SK-N-MC (cell line): ENCODE results near the gene BRD1.

Source experiments
- DNase-seq: peaks from one replicate; pipeline ENCODE4 v3.0.0-alpha.2; 2011; ENCODE audit warnings: low read depth, low spot score
- H3K27ac ChIP-seq: fragments of 200-600 bp; sonication (generic); 2 replicates; pipeline ENCODE4 v1.5.1; 2016; ENCODE audit warnings: mixed run types
- H3K36me3 ChIP-seq: fragments of 200-600 bp; sonication (generic); 2 replicates; pipeline ENCODE4 v1.6.1; 2017; ENCODE audit warnings: antibody characterized with exemption, low read length, mixed read lengths; ENCODE audit not compliant: insufficient read depth
- H3K4me3 ChIP-seq: fragments of 200-600 bp; sonication (generic); 2 replicates; pipeline ENCODE4 v1.5.1; 2016
- H3K9ac ChIP-seq: fragments of 200-600 bp; sonication (generic); 2 replicates; pipeline ENCODE4 v1.8.0; 2017; ENCODE audit warnings: mixed run types, mixed read lengths; ENCODE audit not compliant: insufficient read length
- H3K9me3 ChIP-seq: fragments of 200-600 bp; sonication (generic); 2 replicates; pipeline ENCODE4 v1.6.1; 2017; ENCODE audit warnings: low read depth, mild to moderate bottlenecking, antibody characterized with exemption, low read length, moderate library complexity, mixed read lengths
- EZH2 ChIP-seq: fragments of 200-600 bp; sonication (generic); IDR thresholded peaks from one replicate; pipeline ENCODE4 v1.6.1; 2017; ENCODE audit warnings: antibody characterized with exemption
- FOXP2 ChIP-seq: optimal IDR thresholded peaks from 2 replicates; pipeline ENCODE3; 2011; ENCODE audit warnings: mild to moderate bottlenecking, moderate library complexity; ENCODE audit not compliant: insufficient read depth; ENCODE audit errors: extremely low read length, control extremely low read depth
- POLR2AphosphoS5 ChIP-seq: IDR thresholded peaks from 2 replicates; pipeline ENCODE4 v1.6.1; 2012; ENCODE audit warnings: mild to moderate bottlenecking, low read depth, low read length, borderline replicate concordance

The BRD1 gene

DNA sequence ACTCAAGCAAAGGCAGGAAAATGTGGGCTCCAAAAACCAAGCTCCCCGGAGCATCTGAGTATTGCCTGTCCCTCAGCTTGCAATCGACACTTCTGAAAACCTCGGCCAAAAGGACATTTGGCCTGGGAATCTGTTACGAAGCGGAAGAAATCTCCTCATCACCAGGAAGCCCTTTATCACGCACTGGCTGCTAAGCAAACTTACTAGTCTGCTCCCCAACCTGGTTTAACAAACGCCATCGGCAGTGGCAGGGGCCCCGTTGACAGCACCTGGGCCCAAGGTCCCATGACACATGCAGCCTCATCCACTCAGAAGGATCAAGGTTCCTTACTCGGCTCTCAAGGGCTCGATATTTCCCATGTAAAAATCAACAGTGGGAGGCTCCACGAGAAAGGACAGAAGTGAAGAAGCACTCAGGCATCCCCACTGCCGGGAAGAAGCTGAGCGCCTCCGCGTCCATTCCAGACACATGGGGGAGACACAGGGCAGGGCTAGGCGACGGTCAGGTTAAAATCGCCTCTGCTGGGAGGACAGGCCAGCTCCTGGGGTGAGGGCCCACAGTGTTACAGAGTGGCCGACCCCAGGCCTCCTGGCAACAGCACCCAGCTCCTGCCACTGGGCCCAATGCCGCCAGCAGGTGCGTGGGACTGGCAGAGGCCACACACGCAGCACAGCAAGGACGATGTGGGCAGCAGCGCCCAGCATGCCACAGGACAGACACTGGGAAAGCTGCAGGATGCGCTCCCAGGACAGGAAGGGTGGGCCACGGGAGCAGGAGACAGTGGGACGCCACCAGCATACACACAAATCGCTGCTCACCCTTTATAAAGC is 27.1 kb downstream of the BRD1 start:
- no peak for DNase-seq
- TF ChIP-seq POLR2AphosphoS5 (no peak), EZH2 (no peak), FOXP2 (no peak)
- H3K36me3 ChIP-seq = peaks cover 54% of the 10 kb centered on the region
- no peak overlapping the region for H3K4me3 ChIP-seq
- H3K27ac ChIP-seq = no peak overlapping the region
- no peaks in the 10 kb centered on the region for H3K9me3 ChIP-seq
- H3K9ac ChIP-seq = no peak overlapping the region

DNA sequence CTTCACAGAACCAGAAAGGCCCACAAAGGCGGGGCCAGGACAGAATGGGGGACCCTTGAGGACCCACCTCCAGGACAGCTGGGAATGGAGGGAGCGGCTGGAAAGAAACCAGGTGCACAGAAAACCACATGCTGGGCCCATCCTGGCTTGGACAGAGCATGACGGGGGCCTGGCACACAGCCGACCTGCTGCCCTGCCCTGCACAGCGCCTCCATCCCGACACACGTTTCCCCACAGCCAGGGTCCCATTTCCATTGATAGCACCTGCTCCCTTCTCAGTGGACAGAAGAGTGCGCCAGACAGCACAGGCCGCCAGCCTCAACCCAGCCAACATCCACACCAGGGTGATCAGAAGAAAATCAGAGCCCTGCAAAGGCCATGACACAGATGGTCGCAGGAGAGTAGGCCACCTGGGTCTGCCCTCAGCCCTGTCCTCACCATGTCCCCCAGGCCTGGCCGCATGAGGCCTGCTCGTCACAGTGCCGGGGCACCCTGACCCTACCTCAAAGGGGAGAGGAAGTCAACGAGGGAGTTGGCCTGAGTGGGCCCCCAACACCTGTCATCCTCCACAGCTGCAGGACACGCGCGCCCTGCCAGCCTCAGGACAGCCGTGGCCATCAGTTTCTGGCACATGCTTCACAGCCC is 28.1 kb downstream of the BRD1 start:
- DNase-seq = no peak
- TF ChIP-seq POLR2AphosphoS5 (no peak), EZH2 (no peak), FOXP2 (no peak)
- Histone ChIP-seq H3K36me3 (peaks cover 65% of the 10 kb centered on the region), H3K27ac (no peak overlapping the region), H3K9ac (no peak overlapping the region), H3K4me3 (no peak overlapping the region), H3K9me3 (no peaks in the 10 kb centered on the region)

GRCh38 chr22:49798486-49799151 is 29.1 kb downstream of the BRD1 start:
- Histone ChIP-seq H3K36me3 (peaks cover 68% of the 10 kb centered on the region), H3K9me3 (no peaks in the 10 kb centered on the region), H3K27ac (no peak overlapping the region)

DNA sequence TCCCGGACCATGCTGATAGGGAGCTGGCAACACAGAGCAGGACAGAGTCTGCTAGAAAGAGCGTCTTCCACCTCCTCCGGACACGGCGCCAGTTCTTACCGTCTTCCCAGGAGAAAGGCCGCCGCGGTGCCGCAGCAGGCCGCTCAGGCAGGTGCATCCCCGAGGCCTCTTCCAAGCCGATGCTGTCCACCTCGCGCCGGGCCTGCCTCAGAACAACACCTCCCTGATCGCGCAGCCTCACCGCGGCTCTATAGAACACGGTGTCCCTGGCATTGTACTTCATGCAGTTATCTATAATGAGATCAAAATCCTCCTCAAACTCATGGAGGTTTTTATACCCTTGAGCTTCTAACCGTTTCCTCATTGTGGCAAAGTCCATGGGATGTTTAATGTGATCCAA is 30.0 kb downstream of the BRD1 start:
- H3K36me3 ChIP-seq = peaks cover 68% of the 10 kb centered on the region
- no peak overlapping the region for H3K4me3 ChIP-seq
- H3K9me3 ChIP-seq = no peaks in the 10 kb centered on the region
- H3K27ac ChIP-seq = no peak overlapping the region
- no peak for DNase-seq
- no peak for TF ChIP-seq EZH2
- no peak for TF ChIP-seq POLR2AphosphoS5
- no peak for TF ChIP-seq FOXP2
- H3K9ac ChIP-seq = no peak overlapping the region

More at GRCh38 chr22:49798486-49799151, 29.1 kb downstream of the BRD1 start:
- Histone ChIP-seq H3K9ac (no peak overlapping the region), H3K4me3 (no peak overlapping the region)
- no peak for DNase-seq
- TF ChIP-seq POLR2AphosphoS5 = no peak
- TF ChIP-seq FOXP2 = no peak
- TF ChIP-seq EZH2 = no peak

GRCh38 chr22:49796596-49797270 is 30.9 kb downstream of the BRD1 start:
- H3K4me3 ChIP-seq = no peak overlapping the region
- no peaks in the 10 kb centered on the region for H3K9me3 ChIP-seq
- no peak for DNase-seq
- peaks cover 77% of the 10 kb centered on the region for H3K36me3 ChIP-seq
- TF ChIP-seq POLR2AphosphoS5 = no peak
- no peak overlapping the region for H3K9ac ChIP-seq
- no peak overlapping the region for H3K27ac ChIP-seq

DNA sequence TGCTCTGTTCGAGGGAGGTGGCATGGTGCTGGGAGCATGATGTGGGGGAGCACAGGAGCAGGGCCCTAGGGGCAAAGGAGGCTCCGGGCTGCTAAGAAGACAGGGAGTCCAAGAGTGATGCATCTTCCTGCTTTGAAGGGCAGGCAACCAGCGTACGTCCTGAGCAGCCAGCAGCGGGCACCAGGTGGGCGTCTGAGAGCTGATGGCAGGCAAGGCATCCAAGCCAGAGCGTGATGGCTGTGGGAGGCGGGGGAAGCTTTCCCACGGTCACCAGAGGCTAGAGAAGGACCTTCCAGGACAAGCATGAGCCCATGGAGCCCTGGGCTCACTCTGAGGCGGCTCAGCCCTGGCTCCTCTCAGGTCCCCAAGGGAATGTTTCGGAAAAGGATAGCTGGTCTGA is 32.2 kb downstream of the BRD1 start:
- H3K36me3 ChIP-seq = peaks cover 88% of the 10 kb centered on the region

GRCh38 chr22:49793871-49794270 is 33.8 kb downstream of the BRD1 start:
- H3K9me3 ChIP-seq = no peaks in the 10 kb centered on the region
- H3K27ac ChIP-seq = no peak overlapping the region
- no peak for DNase-seq
- TF ChIP-seq FOXP2 (no peak), EZH2 (no peak), POLR2AphosphoS5 (no peak)
- no peak overlapping the region for H3K4me3 ChIP-seq
- H3K9ac ChIP-seq = no peak overlapping the region
- H3K36me3 ChIP-seq = peaks cover 79% of the 10 kb centered on the region

More for the DNA sequence above, 32.2 kb downstream of the BRD1 start:
- no peak for DNase-seq
- no peak overlapping the region for H3K4me3 ChIP-seq
- no peak for TF ChIP-seq FOXP2
- no peak for TF ChIP-seq POLR2AphosphoS5
- TF ChIP-seq EZH2 = no peak
- H3K27ac ChIP-seq = no peak overlapping the region
- H3K9ac ChIP-seq = no peak overlapping the region
- no peaks in the 10 kb centered on the region for H3K9me3 ChIP-seq

- no peak overlapping the region for H3K4me3 ChIP-seq
- peaks cover 73% of the 10 kb centered on the region for H3K36me3 ChIP-seq
- no peaks in the 10 kb centered on the region for H3K9me3 ChIP-seq
- no peak for DNase-seq
- H3K9ac ChIP-seq = no peak overlapping the region
- TF ChIP-seq FOXP2 = no peak
- TF ChIP-seq POLR2AphosphoS5 = no peak
- TF ChIP-seq EZH2 = no peak
- no peak overlapping the region; the same call in 1 of the 2 replicates for H3K27ac ChIP-seq
Measured at GRCh38 chr22:49793296-49793695, 34.4 kb downstream of the BRD1 start.
